Activated CD4-positive, alpha-beta T cell treated with anti-CD3 and anti-CD28 coated beads for 36 hours (primary cell): ENCODE data around the gene SHLD1. TPM values are rescaled to one million over a fixed set of nuclear protein-coding genes. Genes with fewer than 3 reads are reported as not detected.
"Not testable (repeated sequence)": the region's sequence is repeated elsewhere in the genome, so short reads cannot be mapped to it uniquely, and the experiment has no call there.

Source experiments
- ATAC-seq: fragments of 200-7000 bp; cut with Tn5 transposase; one replicate; pipeline ENCODE4 v1.10.0; 2021; ENCODE audit warnings: mild to moderate bottlenecking, moderate library complexity
- CTCF ChIA-PET: fragments of 350-600 bp; sonication (Branson Sonifier 250); formaldehyde crosslinking; loops from one replicate; lab custom pipeline; 2021; ENCODE audit warnings: antibody characterized with exemption; lab: Charles Lee
- POLR2A ChIA-PET: fragments of 350-600 bp; sonication (Branson Sonifier 250); formaldehyde crosslinking; loops from one replicate; lab custom pipeline; 2021; ENCODE audit warnings: antibody characterized with exemption, inconsistent platforms; lab: Charles Lee
- DNase-seq: peaks from one replicate; pipeline ENCODE4 v3.0.0-alpha.2; 2020
- H3K27ac Mint-ChIP-seq: one replicate; pipeline ENCODE4 v1.8.0; 2021; ENCODE audit warnings: mixed read lengths
- H3K27me3 Mint-ChIP-seq: one replicate; pipeline ENCODE4 v1.8.0; 2021; ENCODE audit warnings: mixed read lengths
- H3K36me3 Mint-ChIP-seq: one replicate; pipeline ENCODE4 v1.8.0; 2021; ENCODE audit warnings: low read depth, mixed read lengths
- H3K4me1 Mint-ChIP-seq: one replicate; pipeline ENCODE4 v1.8.0; 2021; ENCODE audit warnings: mixed read lengths
- H3K4me3 Mint-ChIP-seq: one replicate; pipeline ENCODE4 v1.8.0; 2021; ENCODE audit warnings: mild to moderate bottlenecking, moderate library complexity, mixed read lengths
- H3K9me3 Mint-ChIP-seq: one replicate; pipeline ENCODE4 v1.8.0; 2021; ENCODE audit warnings: low read depth, mixed read lengths
- intact Hi-C, 2 experiments: fragments of 100-400 bp; cut with DNase I in 1 of 2; cut with micrococcal nuclease in 1 of 2; formaldehyde crosslinking; loops; one replicate each; pipeline versions ENCODE4 v1.14.2 to v1.15.1; 2022 to 2024; cut with DNase I, micrococcal nuclease
- total RNA-seq, 2 experiments: library from RNA; stranded (reverse); gene quantifications; one replicate each; pipeline ENCODE4 v1.2.3, GENCODE V29; 2021

SHLD1 gene
- total RNA-seq, 2 experiments from 2014 or later = 10.4 to 10.5 TPM

- POLR2A ChIA-PET = no interaction called here
- intact Hi-C loops = loop anchor here in 1 of 2 experiments (5.0 kb wide), 1 partner anchor 33 kb away; the partner anchor contains the start of gene SHLD1
- Mint-ChIP-seq H3K27me3 (no peaks in the 10 kb centered on the region), H3K9me3 (peaks cover 2% of the 10 kb centered on the region), H3K36me3 (peaks cover 3% of the 10 kb centered on the region), H3K27ac (no peak overlapping the region), H3K4me1 (peaks cover 37% of the 10 kb centered on the region), H3K4me3 (no peak overlapping the region)
- DNase-seq = no peak
- no peak for ATAC-seq
- CTCF ChIA-PET = no interaction called here
Measured at GRCh38 chr20:5718896-5719595, 31.2 kb upstream of the SHLD1 start.

GRCh38 chr20:5719861-5720403 is 30.3 kb upstream of the SHLD1 start:
- Mint-ChIP-seq H3K4me1 (peaks cover 30% of the 10 kb centered on the region), H3K9me3 (peaks cover 2% of the 10 kb centered on the region), H3K4me3 (no peak overlapping the region), H3K36me3 (peaks cover 3% of the 10 kb centered on the region), H3K27ac (no peak overlapping the region), H3K27me3 (no peaks in the 10 kb centered on the region)
- intact Hi-C loops = loop anchor here in 1 of 2 experiments (5.0 kb wide), 1 partner anchor 32 kb away; the partner anchor contains the start of gene SHLD1
- CTCF ChIA-PET = interaction anchor here (0.6 to 1.4 kb wide), 2 partner anchors 15 to 18 kb away, joined by 3 to 4 read pairs; no protein-coding TSS in a partner anchor
- DNase-seq (peak; percentile 16), ATAC-seq (peak; percentile 65)
- POLR2A ChIA-PET = no interaction called here

GRCh38 chr20:5720696-5721095 is 29.5 kb upstream of the SHLD1 start:
- DNase-seq (no peak), ATAC-seq (no peak)
- intact Hi-C loops = no loop called here
- POLR2A ChIA-PET = no interaction called here
- Mint-ChIP-seq H3K4me1 (peaks cover 24% of the 10 kb centered on the region), H3K4me3 (no peak overlapping the region), H3K27ac (no peak overlapping the region), H3K36me3 (peaks cover 3% of the 10 kb centered on the region), H3K9me3 (no peaks in the 10 kb centered on the region), H3K27me3 (no peaks in the 10 kb centered on the region)
- CTCF ChIA-PET = interaction anchor here (0.6 to 1.4 kb wide), 2 partner anchors 14 to 17 kb away, joined by 3 to 4 read pairs; no protein-coding TSS in a partner anchor

GRCh38 chr20:5721356-5721755 is 28.8 kb upstream of the SHLD1 start:
- H3K36me3 Mint-ChIP-seq, intact Hi-C loops, ATAC-seq, DNase-seq, H3K9me3 Mint-ChIP-seq, H3K27me3 Mint-ChIP-seq, POLR2A ChIA-PET, H3K4me3 Mint-ChIP-seq, H3K27ac Mint-ChIP-seq: not testable (repeated sequence)
- CTCF ChIA-PET = interaction anchor here (1.4 kb wide), 1 partner anchor 13 kb away, joined by 3 read pairs; no protein-coding TSS in a partner anchor
- H3K4me1 Mint-ChIP-seq = peaks cover 18% of the 10 kb centered on the region

GRCh38 chr20:5722927-5723326 is 27.3 kb upstream of the SHLD1 start:
- Mint-ChIP-seq H3K9me3 (peaks cover 4% of the 10 kb centered on the region), H3K27ac (no peak overlapping the region), H3K4me1 (peaks cover 16% of the 10 kb centered on the region), H3K27me3 (no peaks in the 10 kb centered on the region), H3K4me3 (no peak overlapping the region), H3K36me3 (no peaks in the 10 kb centered on the region)
- POLR2A ChIA-PET = interaction anchor here (0.6 kb wide), 1 partner anchor 25 kb away, joined by 3 read pairs; no protein-coding TSS in a partner anchor
- intact Hi-C loops = no loop called here
- CTCF ChIA-PET = no interaction called here
- ATAC-seq (no peak), DNase-seq (no peak)

GRCh38 chr20:5725183-5725463 is 25.1 kb upstream of the SHLD1 start:
- POLR2A ChIA-PET, H3K36me3 Mint-ChIP-seq, intact Hi-C loops, H3K9me3 Mint-ChIP-seq, H3K4me3 Mint-ChIP-seq, H3K4me1 Mint-ChIP-seq, ATAC-seq, H3K27ac Mint-ChIP-seq, H3K27me3 Mint-ChIP-seq, DNase-seq: not testable (repeated sequence)
- CTCF ChIA-PET = interaction anchor here (0.7 to 1.0 kb wide), 2 partner anchors 9 to 100 kb away, joined by 3 read pairs; no protein-coding TSS in a partner anchor

GRCh38 chr20:5727018-5727515 is 23.1 kb upstream of the SHLD1 start:
- H3K4me3 Mint-ChIP-seq = no peak overlapping the region
- CTCF ChIA-PET = interaction anchor here (0.5 to 0.6 kb wide), 2 partner anchors 69 to 137 kb away, joined by 3 read pairs; no protein-coding TSS in a partner anchor
- POLR2A ChIA-PET = no interaction called here
- H3K27me3 Mint-ChIP-seq = no peaks in the 10 kb centered on the region
- DNase-seq (no peak), ATAC-seq (no peak)
- H3K36me3 Mint-ChIP-seq = no peaks in the 10 kb centered on the region
- H3K9me3 Mint-ChIP-seq = peaks cover 4% of the 10 kb centered on the region
- H3K4me1 Mint-ChIP-seq = peaks cover 3% of the 10 kb centered on the region
- intact Hi-C loops = no loop called here
- no peak overlapping the region for H3K27ac Mint-ChIP-seq

- no peaks in the 10 kb centered on the region for H3K27me3 Mint-ChIP-seq
- peaks cover 3% of the 10 kb centered on the region for H3K4me1 Mint-ChIP-seq
- ChIA-PET POLR2A (no interaction called here), CTCF (interaction anchor here (1.0 to 1.4 kb wide), 3 partner anchors 18 to 160 kb away, joined by 3 to 6 read pairs (median 4); no protein-coding TSS in a partner anchor)
- H3K4me3 Mint-ChIP-seq = no peak overlapping the region
- H3K9me3 Mint-ChIP-seq = peaks cover 4% of the 10 kb centered on the region
- H3K27ac Mint-ChIP-seq = no peak overlapping the region
- intact Hi-C loops = no loop called here
- no peaks in the 10 kb centered on the region for H3K36me3 Mint-ChIP-seq
- ATAC-seq (no peak), DNase-seq (no peak)
Measured at GRCh38 chr20:5729348-5729747, 20.9 kb upstream of the SHLD1 start.

GRCh38 chr20:5730131-5730530 is 20.1 kb upstream of the SHLD1 start:
- intact Hi-C loops = no loop called here
- CTCF ChIA-PET = interaction anchor here (0.7 to 1.4 kb wide), 3 partner anchors 17 to 200 kb away, joined by 3 to 6 read pairs (median 3); no protein-coding TSS in a partner anchor
- no peak overlapping the region for H3K4me3 Mint-ChIP-seq

GRCh38 chr20:5731753-5732366 is 18.3 kb upstream of the SHLD1 start:
- H3K4me1 Mint-ChIP-seq = peaks cover 12% of the 10 kb centered on the region
- ATAC-seq = no peak
- H3K9me3 Mint-ChIP-seq = peaks cover 2% of the 10 kb centered on the region
- H3K36me3 Mint-ChIP-seq = no peaks in the 10 kb centered on the region
- H3K27me3 Mint-ChIP-seq = no peaks in the 10 kb centered on the region
- ChIA-PET CTCF (interaction anchor here (1.1 kb wide), 1 partner anchor 145 kb away, joined by 6 read pairs; no protein-coding TSS in a partner anchor), POLR2A (no interaction called here)
- DNase-seq = no peak
- H3K27ac Mint-ChIP-seq = no peak overlapping the region
- no peak overlapping the region for H3K4me3 Mint-ChIP-seq
- intact Hi-C loops = no loop called here

More at GRCh38 chr20:5730131-5730530, 20.1 kb upstream of the SHLD1 start:
- POLR2A ChIA-PET = no interaction called here
- H3K27ac Mint-ChIP-seq = no peak overlapping the region
- no peaks in the 10 kb centered on the region for H3K4me1 Mint-ChIP-seq
- ATAC-seq (no peak), DNase-seq (no peak)
- peaks cover 4% of the 10 kb centered on the region for H3K9me3 Mint-ChIP-seq
- H3K27me3 Mint-ChIP-seq = no peaks in the 10 kb centered on the region
- no peaks in the 10 kb centered on the region for H3K36me3 Mint-ChIP-seq

- H3K36me3 Mint-ChIP-seq = no peaks in the 10 kb centered on the region
- CTCF ChIA-PET = interaction anchor here (0.8 to 1.2 kb wide), 2 partner anchors 14 to 169 kb away, joined by 3 read pairs; no protein-coding TSS in a partner anchor
Measured at GRCh38 chr20:5734602-5735001, 15.6 kb upstream of the SHLD1 start.

More at GRCh38 chr20:5734602-5735001, 15.6 kb upstream of the SHLD1 start:
- DNase-seq = no peak
- Mint-ChIP-seq H3K4me1 (peaks cover 30% of the 10 kb centered on the region), H3K27ac (no peak overlapping the region), H3K27me3 (no peaks in the 10 kb centered on the region), H3K9me3 (no peaks in the 10 kb centered on the region), H3K4me3 (no peak overlapping the region)
- ATAC-seq = no peak
- intact Hi-C loops = no loop called here
- POLR2A ChIA-PET = no interaction called here
